GM12874 (cell line): ENCODE measurements around the gene TCEAL9.

Source experiments
- CTCF ChIP-seq: IDR thresholded peaks from 2 replicates; pipeline ENCODE4 v1.5.1; 2011; ENCODE audit warnings: low read depth, mild to moderate bottlenecking, control low read depth, low read length, moderate library complexity; ENCODE audit not compliant: insufficient read depth

Gene TCEAL9

GRCh38 chrX:103356130-103356798 lies at the start of gene TCEAL9:
Gene TCEAL9 (plus strand): TSS chrX:103356506. CDS start chrX:103357685, 1,179 bp downstream.
- no peak for TF ChIP-seq CTCF

- TF ChIP-seq CTCF: no peak
These were observed 46.3 kb upstream of the TCEAL9 start for GRCh38 chrX:103309860-103310554.

- TF ChIP-seq CTCF: no peak
These were observed 45.5 kb upstream of the TCEAL9 start, which contains the start of gene BEX2 for GRCh38 chrX:103310555-103311398. Gene BEX2 (minus strand): TSS chrX:103310990. CDS start chrX:103309976, 1,014 bp downstream.

- TF ChIP-seq CTCF: no peak
These were observed 44.9 kb upstream of the TCEAL9 start for GRCh38 chrX:103311399-103311780.

- TF ChIP-seq CTCF: no peak
These were observed 26.3 kb upstream of the TCEAL9 start, which contains the start of gene TCEAL7 for GRCh38 chrX:103329991-103330390. Gene TCEAL7 (plus strand): TSS chrX:103330239. CDS start chrX:103331404, 1,165 bp downstream.

GRCh38 chrX:103330681-103331288 lies 25.5 kb upstream of the TCEAL9 start:
- TF ChIP-seq CTCF: no peak
